IPS-NIHi7 (cell line): ENCODE data around the gene RNF166.
"Not testable (repeated sequence)": the region's sequence is repeated elsewhere in the genome, so short reads cannot be mapped to it uniquely, and the experiment has no call there.

Experiments used
- DNase-seq: peaks from one replicate; pipeline ENCODE4 v3.0.0; 2012; ENCODE audit warnings: mixed read lengths; ENCODE audit errors: extremely low spot score

The RNF166 gene

DNA sequence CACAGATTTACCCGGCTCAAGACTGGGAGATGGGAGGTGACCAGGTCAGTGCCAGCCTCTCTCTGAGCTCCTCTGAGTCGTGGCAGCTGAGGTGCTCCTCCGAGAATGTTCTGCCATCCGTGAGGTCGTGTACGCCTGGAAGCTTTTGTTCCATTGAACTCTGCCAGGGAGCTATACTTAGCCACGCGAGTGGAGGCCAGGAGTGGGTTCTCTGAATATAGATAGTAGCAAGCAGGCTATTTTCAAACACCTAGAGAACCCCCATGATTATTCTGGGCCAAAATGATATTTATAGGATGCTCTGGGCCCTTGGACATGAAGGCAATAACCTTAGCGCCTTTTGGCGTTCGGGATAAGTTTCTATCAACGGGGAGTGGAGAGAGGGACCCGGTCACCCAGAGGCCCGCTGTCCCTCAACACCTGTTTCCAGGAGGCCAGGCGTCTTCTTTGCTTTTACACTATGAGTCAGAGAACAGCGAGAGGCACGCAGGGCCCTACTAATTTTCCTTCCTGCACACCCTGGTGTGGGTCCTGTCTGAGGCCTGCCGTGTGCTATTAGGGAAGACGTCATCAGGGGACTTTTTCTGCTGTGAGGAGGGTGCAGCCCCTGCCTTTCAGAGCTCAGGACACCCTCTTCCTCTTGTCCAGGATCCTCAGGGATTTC is 32.4 kb downstream of the RNF166 start:
- DNase-seq: no peak

DNA sequence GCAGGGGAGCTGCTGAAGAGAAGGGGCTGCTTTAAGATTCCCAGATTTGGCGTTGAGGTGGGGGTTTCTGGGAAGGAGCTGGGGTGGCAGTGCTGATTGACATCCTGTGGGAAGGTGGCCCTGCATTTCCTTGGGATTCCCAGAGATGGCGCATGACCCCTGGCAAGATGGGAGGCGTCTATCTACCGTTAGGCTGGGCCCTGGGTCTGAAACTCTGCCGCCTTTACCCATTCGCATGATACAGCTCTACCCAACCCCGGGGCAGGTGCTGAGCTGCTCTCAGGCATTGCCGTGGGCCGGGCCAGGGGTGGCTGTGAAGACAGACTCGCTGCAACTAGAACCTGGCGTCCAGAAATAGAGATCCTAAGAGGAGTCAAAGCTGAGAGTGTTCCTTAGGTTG is 33.4 kb downstream of the RNF166 start:
- DNase-seq: peak; percentile 86

DNA sequence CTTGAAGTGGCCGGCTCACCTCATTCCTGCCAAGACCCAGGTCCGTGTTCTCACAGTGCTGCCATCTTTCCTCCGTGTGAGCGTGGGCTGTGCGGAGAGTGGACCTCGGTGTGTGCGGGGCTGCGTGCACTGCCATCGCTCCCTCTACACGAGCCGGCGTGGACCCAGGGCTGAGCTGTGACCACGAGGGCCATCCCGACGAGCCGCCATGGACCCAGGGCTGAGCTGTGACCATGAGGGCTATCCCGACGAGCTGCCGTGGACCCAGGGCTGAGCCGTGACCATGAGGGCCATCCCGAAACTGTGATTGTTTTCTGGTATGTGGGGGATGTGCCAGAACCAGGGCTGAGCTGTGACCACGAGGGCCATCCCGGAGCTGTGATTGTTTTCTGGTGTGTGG is 34.4 kb downstream of the RNF166 start:
- no peak for DNase-seq

DNA sequence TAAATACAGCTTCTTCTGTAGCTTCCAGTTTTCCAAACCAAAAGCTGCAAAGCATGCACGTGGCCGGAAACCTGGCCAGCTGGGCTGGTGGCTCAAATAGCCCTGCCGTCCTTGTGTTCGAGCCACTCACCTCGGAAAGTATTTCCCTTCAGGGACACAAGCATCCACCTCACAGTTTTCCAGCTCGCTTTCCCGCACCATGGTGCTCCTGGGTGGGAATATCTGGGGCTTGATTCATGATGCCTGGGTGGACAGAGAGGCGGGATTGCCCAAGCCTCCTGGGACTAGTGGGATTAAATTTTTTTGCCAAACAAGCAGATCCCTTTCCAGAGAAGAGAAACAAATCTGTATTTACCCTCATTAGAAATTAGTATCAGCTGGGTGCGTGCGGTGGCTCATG is 36.2 kb downstream of the RNF166 start:
- no peak for DNase-seq

DNA sequence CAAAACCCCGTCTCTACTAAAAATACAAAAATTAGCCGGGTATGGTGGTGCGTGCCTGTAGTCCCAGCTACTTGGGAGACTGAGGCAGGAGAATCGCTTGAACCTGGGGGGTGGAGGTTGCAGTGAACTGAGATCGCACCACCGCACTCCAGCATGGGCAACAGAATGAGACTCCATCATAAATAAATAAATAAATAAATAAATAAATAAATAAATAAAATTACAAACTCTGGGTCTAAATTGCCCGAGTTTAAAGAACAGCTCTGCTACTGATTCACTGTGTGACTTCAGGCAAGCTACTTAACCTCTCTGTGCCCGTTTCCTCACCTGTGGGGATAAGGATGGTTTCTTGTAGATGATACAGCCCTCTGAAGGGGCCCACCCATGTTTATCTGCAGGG is 36.7 kb downstream of the RNF166 start:
- not testable (repeated sequence) for DNase-seq

DNA sequence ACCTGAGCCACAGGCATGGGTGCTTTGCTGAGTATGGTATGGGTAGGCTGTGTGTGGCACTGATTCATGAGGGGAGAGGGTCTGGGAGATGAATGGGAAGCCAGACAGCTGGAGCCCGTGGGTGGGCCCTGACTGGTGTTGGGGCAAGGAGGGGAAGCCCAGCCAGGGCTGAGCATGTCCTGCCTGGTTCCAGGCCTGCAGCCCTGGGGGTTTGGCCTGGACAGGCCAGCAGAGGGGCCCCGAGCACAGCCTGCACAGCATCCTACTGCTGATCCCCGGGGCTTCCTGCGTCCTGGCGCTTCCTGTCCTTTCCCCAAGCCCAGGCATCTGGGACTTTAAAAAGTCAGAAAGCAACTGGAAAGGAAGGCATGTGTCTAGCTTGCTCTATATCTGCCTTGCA is 38.7 kb downstream of the RNF166 start:
- DNase-seq: no peak

DNA sequence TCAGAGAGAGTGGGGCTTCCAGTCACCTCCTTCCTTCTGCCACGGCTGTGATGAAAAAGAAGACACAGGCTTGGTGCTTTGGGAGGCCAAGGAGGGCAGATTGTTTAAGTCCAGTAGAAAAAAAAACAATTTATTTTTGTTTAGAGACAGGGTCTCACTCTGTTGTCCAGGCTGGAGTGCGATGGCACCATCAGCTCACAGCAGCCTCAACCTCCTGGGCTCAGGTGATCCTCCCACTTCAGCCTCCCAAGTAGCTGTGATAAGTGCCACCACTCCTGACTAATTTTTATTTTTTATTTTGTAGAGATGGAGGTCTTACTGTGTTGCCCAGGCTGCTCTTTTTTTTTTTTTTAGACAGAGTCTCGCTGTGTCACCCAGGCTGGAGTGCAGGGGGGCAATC is 40.6 kb downstream of the RNF166 start:
- no peak for DNase-seq

DNA sequence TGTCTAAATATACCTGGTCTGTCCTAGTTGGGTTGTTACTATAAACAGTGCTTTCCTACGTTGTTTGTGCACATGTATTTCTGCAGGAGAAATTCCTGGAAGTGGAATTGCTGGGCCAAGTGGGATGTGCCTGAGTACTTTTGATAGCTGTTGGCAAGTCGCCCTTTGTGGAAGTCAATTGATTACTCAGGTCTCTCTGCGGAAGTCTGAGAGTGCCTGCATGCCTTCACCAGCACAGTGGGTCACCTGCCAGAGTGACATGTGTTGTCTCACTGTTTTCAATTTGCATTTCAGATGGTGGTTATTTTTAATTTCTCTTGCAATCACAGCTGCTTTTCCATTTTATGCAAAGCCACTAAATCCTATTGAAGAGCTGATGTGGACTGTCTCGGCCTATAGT is 41.1 kb downstream of the RNF166 start:
- no peak for DNase-seq

DNA sequence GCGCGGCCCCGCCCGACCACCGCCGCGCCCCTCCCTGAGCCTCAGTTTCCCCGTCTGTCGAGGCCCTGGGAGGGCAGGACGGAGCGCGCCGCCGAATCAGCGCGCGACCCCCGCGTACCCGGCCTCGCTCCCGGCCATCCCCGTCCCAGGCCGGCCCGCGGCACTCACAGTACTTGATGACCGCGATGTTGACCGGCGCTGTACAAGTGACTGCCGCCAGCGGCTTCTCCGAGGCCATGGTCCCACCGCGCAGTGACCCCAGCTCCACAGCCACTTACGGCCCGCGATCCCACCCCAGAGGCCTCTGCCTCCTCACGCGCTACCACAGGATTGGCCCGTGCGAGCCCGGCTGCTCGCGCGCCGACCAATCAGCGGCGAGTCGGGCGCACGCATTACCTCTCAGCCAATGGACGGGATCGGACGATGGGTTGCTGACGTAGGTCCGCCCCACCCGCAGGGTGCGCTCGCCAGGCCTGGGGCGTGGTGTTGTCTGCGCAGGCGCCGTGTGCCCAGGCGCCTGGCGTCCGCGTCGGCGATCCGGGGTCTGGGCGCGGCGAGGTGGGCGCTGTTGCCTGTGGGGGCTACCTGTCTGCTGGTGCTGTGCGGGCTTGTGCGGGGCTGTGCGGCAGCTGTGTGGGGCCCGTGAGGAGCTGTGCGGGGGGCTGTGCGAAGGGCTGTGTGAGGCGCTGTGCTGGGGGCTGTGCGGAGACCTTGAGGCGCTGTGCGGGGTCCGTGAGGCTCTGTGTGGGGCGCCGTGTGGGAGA is 43.2 kb downstream of the RNF166 start, which contains the start of gene MVD:
MVD (minus strand) TSS at position 249 of the 764 bp plus-strand sequence; CDS start at position 238, 11 bp downstream.
- DNase-seq: peak; percentile 100

DNA sequence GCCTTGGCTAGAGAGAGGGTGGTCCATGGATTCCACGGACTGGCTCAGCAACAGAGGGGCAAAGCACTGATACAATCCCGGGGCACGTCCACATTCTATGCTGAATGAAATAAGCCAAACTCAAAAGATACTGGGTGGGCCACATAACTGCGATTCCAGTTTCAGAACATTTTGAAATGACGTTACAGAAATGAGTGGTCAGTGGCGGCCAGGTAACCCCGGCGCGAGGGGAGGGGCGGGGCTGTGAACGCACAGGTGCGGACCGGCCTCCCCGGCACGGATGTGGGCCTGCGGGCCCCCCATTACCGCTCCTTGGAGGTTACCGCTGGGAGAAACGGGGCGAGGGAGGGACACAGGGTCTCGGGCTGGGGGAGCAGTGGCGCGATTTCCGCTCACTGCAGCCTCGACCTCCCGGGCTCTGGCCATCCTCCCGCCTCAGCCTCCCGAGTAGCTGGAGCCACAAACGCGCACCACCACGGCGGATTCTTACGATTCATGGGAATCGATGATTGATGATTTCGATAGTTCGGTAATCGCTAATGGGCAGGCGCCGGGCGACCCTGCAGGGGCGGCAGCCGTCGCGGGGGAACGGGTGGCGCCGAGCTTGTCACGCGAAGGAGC is 43.9 kb downstream of the RNF166 start:
- no peak for DNase-seq

DNA sequence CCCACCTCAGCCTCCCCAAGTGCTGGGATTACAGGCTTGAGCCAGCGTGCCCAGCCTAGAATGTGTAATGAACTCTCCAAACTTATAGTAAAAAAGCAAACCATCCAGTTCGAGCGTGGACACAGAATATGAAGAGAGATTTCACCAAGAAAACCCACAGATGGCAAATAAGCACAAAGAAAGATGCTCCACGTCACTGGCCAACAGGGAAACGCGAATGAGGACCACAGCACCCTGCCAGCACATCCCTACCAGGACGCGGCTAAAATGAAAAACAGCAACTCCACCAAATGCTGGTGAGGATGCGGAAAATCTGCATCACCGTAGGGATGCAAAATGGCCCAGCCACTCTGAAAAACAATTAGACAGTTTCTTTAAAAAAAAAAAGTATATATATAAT is 44.7 kb downstream of the RNF166 start:
- no peak for DNase-seq

DNA sequence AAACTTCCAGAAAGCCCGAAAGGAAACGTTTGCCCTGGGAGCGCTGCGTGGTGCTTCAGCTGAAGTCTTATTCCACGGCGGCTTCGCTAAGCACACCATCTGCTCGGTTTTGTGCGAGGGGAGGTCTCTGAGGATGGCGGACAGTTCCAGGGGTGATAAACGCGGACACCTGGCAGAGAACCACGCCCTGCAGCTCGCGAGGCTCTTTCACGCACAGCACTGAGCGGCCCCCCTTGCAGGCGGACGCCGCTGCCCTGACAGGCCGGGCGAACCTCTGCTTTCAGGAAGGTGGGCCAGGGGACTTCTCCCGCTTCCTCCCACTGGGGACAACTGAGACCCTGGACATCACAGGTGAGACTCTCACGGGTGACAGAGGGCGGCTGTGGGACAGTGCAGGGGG is 47.0 kb downstream of the RNF166 start:
- DNase-seq: no peak

DNA sequence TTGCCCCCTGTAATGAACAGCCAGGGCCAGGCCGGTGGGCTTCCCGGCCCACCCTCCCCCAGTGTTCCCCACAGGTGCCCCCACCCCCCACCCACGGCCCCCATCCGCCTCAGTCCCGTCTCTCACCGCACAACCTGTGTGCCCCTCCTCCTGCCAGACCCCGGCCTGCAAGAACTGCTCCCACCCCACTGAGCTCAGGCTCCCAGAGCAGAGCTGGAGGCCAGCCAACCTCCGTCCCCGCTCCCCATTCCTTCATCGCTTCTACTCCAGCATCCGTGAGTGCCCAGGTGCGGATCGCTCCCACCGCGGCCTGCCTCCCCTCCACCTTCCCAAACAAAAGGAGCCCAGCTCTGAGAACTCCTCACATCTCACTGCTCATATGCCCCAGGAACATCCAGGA is 47.5 kb downstream of the RNF166 start:
- no peak for DNase-seq

DNA sequence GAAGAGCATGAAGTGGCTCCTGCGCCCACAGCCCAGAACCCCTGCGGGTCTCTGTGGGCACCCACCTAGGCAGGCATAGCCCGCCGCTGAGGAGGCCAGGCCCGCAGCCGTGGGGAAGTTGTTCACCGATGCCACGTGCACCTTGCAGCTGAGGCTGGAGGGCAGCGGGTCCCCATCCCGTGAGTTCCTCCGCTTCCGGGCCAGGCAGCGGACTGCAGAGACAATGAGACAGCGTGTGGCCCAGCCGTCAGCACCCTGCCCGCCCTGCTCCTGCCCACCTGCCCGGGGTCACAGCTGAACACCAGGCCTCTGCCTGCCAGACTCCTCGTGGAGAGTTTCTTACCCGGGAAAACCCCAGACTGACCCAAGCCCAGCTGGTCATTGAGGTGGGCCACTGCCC is 48.8 kb downstream of the RNF166 start:
- DNase-seq: no peak

DNA sequence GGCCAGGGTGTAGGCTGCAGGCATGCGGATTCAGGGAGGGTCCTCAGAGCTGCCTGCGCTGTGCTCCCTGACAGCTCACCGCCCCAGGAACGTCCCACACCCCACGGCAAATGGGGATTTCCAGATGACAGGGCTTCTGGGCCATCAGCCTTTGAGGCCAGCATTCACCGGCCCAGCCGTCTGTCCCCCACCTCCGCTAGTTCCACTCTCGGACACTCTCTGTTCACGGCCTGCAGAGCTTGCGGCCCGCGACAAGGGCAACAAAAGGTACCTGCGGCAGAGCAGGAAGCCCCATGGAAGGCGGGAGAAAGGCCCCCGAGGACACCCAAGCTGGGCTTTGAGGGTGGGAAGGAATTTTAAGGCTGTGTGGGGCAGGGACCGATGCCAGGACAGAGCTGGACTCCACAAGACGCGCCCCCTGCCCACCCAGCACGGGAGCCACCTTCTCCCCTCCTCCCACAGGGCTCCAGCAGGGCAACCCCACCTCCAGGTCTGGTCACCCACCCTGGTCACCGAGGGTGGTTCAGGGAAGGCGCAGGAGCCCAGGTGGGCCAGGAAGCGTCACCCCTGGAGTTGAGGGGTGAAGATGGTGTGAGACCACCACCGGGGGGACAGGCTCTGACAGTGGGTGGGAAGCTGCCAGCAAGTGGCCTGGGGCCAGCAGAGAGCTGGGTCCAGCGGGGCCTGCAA is 49.8 kb downstream of the RNF166 start:
- no peak for DNase-seq

DNA sequence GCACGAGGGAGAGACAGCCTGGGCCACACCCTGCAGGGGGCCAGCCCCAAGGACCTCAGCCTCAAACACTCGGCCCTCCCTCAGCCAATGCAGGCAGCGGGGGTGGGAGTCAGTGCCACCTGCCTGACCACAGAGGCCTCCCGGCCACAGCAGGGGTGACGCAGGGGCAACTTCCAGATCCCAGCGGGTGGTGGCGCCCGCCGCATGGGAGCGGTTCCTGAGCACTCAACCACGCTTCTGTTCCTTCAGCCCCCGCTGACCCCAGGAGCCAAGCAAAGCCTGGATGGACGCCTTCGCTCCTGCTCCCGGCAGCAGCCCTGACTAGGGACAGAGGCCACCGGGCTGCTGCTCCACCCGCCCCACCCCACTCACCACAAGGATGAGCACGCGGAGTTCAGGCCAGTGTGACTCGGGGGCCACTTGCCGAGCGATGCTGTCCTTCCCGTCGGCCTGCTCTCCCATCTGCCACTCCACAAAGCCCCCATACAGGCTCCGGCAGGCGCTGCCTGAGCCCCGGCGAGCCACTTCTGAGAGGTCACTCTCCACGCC is 50.4 kb downstream of the RNF166 start:
- no peak for DNase-seq

DNA sequence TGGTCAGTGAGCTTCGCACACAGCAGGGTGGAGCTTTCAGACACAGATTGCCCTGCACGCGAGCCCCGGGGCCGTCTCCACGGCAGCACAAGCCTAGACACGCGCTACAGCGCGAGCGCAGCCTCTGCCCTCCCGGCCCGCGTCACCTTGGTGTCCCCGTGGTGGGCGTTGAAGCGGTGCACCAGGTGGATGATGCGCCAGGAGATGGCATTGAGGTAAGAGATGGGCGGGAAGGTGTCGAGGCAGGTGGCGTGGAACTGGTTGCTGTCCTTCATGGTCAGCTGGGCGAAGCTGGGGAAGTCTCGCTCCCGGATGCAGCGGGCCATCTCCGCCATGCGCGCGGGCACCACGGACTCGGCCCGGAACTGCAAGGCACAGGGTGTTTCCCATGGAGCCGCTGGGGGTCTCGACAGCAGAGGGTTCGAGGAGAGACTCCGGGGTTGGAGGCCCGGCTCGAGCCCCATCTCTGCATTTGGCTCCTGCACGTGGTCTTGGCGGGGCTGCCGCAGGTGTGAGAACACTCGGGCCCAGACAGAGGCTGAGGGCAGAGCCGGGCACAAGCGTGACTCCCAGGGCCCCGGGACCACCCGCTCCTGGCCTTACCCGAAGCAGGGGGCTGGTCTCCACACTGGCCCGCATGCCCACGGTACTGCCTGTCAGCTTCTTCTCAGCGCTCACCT is 51.0 kb downstream of the RNF166 start:
- no peak for DNase-seq

DNA sequence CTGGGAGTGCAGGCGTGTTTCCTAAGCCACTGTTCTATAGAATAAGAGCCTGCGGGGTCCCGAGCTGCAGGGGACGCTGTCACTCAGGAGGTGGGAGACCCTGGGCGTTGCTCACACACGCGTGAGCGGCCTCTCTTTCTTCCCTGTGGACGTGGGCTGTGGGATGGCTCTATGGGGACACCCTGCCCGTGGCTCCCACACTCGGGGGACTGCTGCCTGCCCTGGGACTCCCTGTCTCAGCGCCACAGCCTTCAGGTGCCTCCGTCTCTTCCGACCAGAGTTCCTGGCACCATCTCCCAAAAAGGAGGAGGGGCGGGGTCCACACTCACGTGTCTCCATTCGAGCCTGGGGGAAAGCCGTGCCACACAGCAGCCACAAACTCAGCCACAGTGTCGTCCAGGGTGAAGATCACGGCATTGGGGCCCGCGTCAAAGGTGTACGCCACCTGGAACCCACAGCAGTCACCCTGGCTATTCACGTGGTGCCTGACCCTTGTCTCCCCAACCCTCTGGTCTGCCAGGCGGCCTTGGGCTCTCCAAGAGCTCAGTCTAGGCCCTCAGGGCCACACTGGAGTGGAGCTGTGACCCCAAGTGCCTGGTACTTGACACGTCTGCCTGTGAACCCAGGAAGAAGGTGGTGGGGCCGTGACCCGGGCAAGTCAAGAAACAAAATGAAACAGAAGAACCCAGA is 51.7 kb downstream of the RNF166 start:
- no peak for DNase-seq

DNA sequence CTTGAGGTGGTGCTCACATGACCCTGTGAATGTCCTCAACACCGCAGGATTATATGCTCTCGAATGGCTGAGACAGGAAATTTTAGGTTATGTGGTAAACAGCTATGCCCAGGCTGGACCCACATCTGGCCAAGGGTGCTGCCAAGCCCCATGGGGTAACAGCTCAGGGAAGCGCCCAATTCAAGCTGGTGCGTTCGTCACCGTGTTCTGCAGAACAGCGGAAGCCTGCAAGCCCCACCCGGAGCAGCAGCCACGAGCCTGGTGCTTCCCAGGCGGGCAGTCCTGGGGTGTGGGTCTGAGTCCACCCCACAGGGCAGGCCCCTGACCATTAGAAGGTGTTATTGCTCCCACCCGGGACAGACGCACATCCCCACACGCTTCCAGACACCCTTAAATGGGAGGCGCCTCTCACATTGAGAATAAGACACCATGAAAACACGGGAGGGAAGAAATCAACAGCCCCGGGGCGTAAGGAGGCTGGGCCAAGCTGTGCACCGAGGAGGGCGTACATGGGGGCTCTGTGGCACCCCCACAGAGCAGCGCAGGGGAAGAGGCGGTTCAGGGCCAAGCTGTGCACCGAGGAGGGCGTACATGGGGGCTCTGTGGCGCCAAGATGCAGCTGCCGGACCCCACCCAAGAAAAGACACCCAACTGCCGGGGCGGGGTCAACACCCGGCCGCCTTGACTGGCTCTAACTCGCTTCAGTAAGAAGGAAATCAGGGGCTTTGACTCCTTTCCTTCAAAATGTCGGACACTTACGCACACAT is 52.4 kb downstream of the RNF166 start:
- DNase-seq: no peak

DNA sequence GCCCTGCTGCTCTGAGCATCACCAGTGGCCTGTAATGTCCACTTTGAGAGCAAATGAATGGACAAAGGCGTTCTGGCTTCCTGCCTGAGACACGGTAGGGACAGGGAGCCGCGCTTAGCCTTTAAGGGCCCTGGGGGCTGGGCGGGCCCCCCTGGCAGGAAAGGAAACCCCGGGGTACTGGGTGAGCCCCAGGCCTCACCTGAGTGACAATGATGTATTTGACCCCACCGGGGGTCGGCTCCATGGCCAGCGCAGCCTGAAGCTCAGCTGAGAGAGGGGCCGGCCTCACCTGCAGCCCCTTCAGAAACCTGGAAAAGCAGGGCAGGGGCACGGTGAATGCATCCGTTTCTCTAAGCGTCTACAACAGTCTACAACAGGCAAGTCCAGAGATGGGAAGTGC is 53.1 kb downstream of the RNF166 start:
- no peak for DNase-seq
